Measurements from ENCODE around the gene CX3CL1.

GRCh38 chr16:57373117-57373947 is 1.0 kb downstream of the CX3CL1 start:
- TF ChIP-seq CTCF (IDR thresholded peaks at IDR 0.05), result no peak
- no peak for TF ChIP-seq EZH2 (IDR thresholded peaks at IDR 0.05; ENCODE audit: borderline replicate concordance, insufficient read depth, low read depth, low read length, poor library complexity, severe bottlenecking)

Data from B cell (primary cell).